H9 (cell line): Measurements from ENCODE around the gene ISG15. TPM values are rescaled to one million over a fixed set of nuclear protein-coding genes. Genes with fewer than 3 reads are reported as not detected.

ENCODE experiments used
- DNase-seq: peaks from one replicate; pipeline ENCODE4 v3.0.0-alpha.2; 2017
- H2AFZ ChIP-seq: one replicate; pipeline ENCODE4 v1.6.1; 2013; ENCODE audit warnings: mild to moderate bottlenecking, low read length, control low read depth, moderate library complexity
- H2AK5ac ChIP-seq: 2 replicates; pipeline ENCODE4 v1.6.1; 2013; ENCODE audit warnings: low read length, control low read depth, mixed read lengths; ENCODE audit not compliant: insufficient read length
- H2BK120ac ChIP-seq: one replicate; pipeline ENCODE4 v1.6.1; 2013; ENCODE audit warnings: low read depth, mild to moderate bottlenecking, low read length, control low read depth, inconsistent platforms; ENCODE audit not compliant: poor library complexity, severe bottlenecking
- H2BK12ac ChIP-seq: 2 replicates; pipeline ENCODE4 v1.6.1; 2013; ENCODE audit warnings: low read length, control low read depth, mixed read lengths, low read depth; ENCODE audit not compliant: insufficient read length
- H2BK15ac ChIP-seq: 2 replicates; pipeline ENCODE4 v1.6.1; 2013; ENCODE audit warnings: low read depth, low read length, control low read depth
- H2BK20ac ChIP-seq: one replicate; pipeline ENCODE4 v1.6.1; 2013; ENCODE audit warnings: low read depth, mild to moderate bottlenecking, low read length, control low read depth, inconsistent platforms; ENCODE audit not compliant: poor library complexity, severe bottlenecking
- H2BK5ac ChIP-seq: 2 replicates; pipeline ENCODE4 v1.6.1; 2013; ENCODE audit warnings: low read length, control low read depth, mixed read lengths; ENCODE audit not compliant: insufficient read length
- H3K14ac ChIP-seq: 2 replicates; pipeline ENCODE4 v1.6.1; 2013; ENCODE audit warnings: low read length, control low read depth; ENCODE audit not compliant: insufficient read depth
- H3K18ac ChIP-seq: 2 replicates; pipeline ENCODE4 v1.6.1; 2013; ENCODE audit warnings: low read depth, mild to moderate bottlenecking, mixed read lengths, low read length, control low read depth; ENCODE audit not compliant: insufficient read length
- H3K23ac ChIP-seq: 2 replicates; pipeline ENCODE4 v1.6.1; 2013; ENCODE audit warnings: low read length, control low read depth, mixed read lengths, low read depth; ENCODE audit not compliant: insufficient read length
- H3K23me2 ChIP-seq: 2 replicates; pipeline ENCODE4 v1.6.1; 2013; ENCODE audit warnings: low read depth, mild to moderate bottlenecking, mixed read lengths, low read length, control low read depth; ENCODE audit not compliant: insufficient read length, poor library complexity, severe bottlenecking
- H3K27ac ChIP-seq: 2 replicates; pipeline ENCODE4 v1.5.1; 2013; ENCODE audit warnings: low read length, control low read depth, mixed read lengths, low read depth; ENCODE audit not compliant: insufficient read length
- H3K27me3 ChIP-seq: 2 replicates; pipeline ENCODE4 v1.6.1; 2013; ENCODE audit warnings: low read length, control low read depth, inconsistent platforms; ENCODE audit not compliant: insufficient read depth
- H3K4ac ChIP-seq: 2 replicates; pipeline ENCODE4 v1.6.1; 2013; ENCODE audit warnings: low read depth, mild to moderate bottlenecking, control low read depth, inconsistent platforms, low read length, moderate library complexity
- H3K4me1 ChIP-seq: 2 replicates; pipeline ENCODE4 v1.6.1; 2013; ENCODE audit warnings: low read length, control low read depth, inconsistent platforms; ENCODE audit not compliant: insufficient read depth
- H3K4me2 ChIP-seq: 2 replicates; pipeline ENCODE4 v1.6.1; 2013; ENCODE audit warnings: low read length, control low read depth, mixed read lengths; ENCODE audit not compliant: insufficient read length, insufficient read depth
- H3K56ac ChIP-seq: 2 replicates; pipeline ENCODE4 v1.6.1; 2013; ENCODE audit warnings: low read depth, mild to moderate bottlenecking, mixed read lengths, low read length, control low read depth; ENCODE audit not compliant: insufficient read length
- H3K79me1 ChIP-seq: 2 replicates; pipeline ENCODE4 v1.6.1; 2013; ENCODE audit warnings: low read depth, mild to moderate bottlenecking, moderate library complexity, low read length, control low read depth, inconsistent platforms; ENCODE audit not compliant: insufficient read depth, poor library complexity, severe bottlenecking
- H3K79me2 ChIP-seq: 2 replicates; pipeline ENCODE4 v1.6.1; 2013; ENCODE audit warnings: low read length, control low read depth, inconsistent platforms; ENCODE audit not compliant: insufficient read depth
- H3K9ac ChIP-seq: 2 replicates; pipeline ENCODE4 v1.6.1; 2013; ENCODE audit warnings: low read length, control low read depth, mixed read lengths; ENCODE audit not compliant: insufficient read length; ENCODE audit errors: extremely low read depth
- H3K9me3 ChIP-seq: one replicate; pipeline ENCODE4 v1.6.1; 2013; ENCODE audit warnings: low read depth, low read length, inconsistent platforms; ENCODE audit not compliant: control insufficient read depth
- H3T11ph ChIP-seq: one replicate; pipeline ENCODE4 v1.6.1; 2013; ENCODE audit warnings: mild to moderate bottlenecking, low read length, control low read depth, inconsistent platforms
- H4K20me1 ChIP-seq: one replicate; pipeline ENCODE4 v1.6.1; 2013; ENCODE audit not compliant: control insufficient read depth, insufficient read length, insufficient read depth
- H4K5ac ChIP-seq: 2 replicates; pipeline ENCODE4 v1.6.1; 2013; ENCODE audit warnings: low read depth, mild to moderate bottlenecking, mixed read lengths, low read length, control low read depth; ENCODE audit not compliant: insufficient read length
- H4K8ac ChIP-seq: replicated peaks from 2 replicates; pipeline ENCODE4 v1.6.1; 2013; ENCODE audit warnings: low read length, control low read depth, mixed read lengths, low read depth; ENCODE audit not compliant: insufficient read length
- H4K91ac ChIP-seq: 2 replicates; pipeline ENCODE4 v1.6.1; 2013; ENCODE audit warnings: low read depth, mild to moderate bottlenecking, moderate library complexity, mixed read lengths, low read length, control low read depth; ENCODE audit not compliant: insufficient read length
- H3K27ac Mint-ChIP-seq, 3 experiments: 2 replicates in 2 of 3; 3 replicates in 1 of 3; pipeline ENCODE4 v1.8.0; 2020 to 2021; ENCODE audit warnings: mixed read lengths in 3 of 3, mild to moderate bottlenecking in 1 of 3, moderate library complexity in 1 of 3
- H3K27me3 Mint-ChIP-seq: 2 replicates; pipeline ENCODE4 v1.8.0; 2021; ENCODE audit warnings: low read depth, mild to moderate bottlenecking, moderate library complexity, mixed read lengths
- H3K36me3 Mint-ChIP-seq, 3 experiments: 2 replicates in 2 of 3; 3 replicates in 1 of 3; pipeline ENCODE4 v1.8.0; 2020 to 2021; ENCODE audit warnings: low read depth in 3 of 3, mixed read lengths in 3 of 3; ENCODE audit not compliant: insufficient read depth in 1 of 3
- H3K4me1 Mint-ChIP-seq, 2 experiments: 2 replicates each; pipeline ENCODE4 v1.8.0; 2020; ENCODE audit warnings: mixed read lengths in 2 of 2
- H3K4me3 Mint-ChIP-seq, 2 experiments: 2 replicates in 1 of 2; 3 replicates in 1 of 2; pipeline ENCODE4 v1.8.0; 2020 to 2021; ENCODE audit warnings: mild to moderate bottlenecking in 2 of 2, mixed read lengths in 2 of 2, moderate library complexity in 1 of 2
- H3K9me3 Mint-ChIP-seq, 2 experiments: 2 replicates in 1 of 2; 3 replicates in 1 of 2; pipeline ENCODE4 v1.8.0; 2020; ENCODE audit warnings: mild to moderate bottlenecking in 2 of 2, mixed read lengths in 2 of 2, moderate library complexity in 1 of 2
- WGBS: extraction: QIAGEN DNeasy Blood & Tissue Kit; methylation state at CpG from one replicate; pipeline ENCODE4 v1.1.7; 2013; ENCODE audit warnings: missing lambda C conversion rate, low lambda C conversion rate, mixed read lengths; ENCODE audit not compliant: insufficient read length; ENCODE audit errors: extremely low coverage; 5-methylcytosine and 5-hydroxymethylcytosine counted together
- total RNA-seq: library from RNA; stranded (reverse); gene quantifications from 2 replicates; pipeline ENCODE4 v1.2.1, GENCODE V29; 2021
- TF ChIP-seq, protein P1 (sequence below): fragments of 200-600 bp; sonication (generic); conservative IDR thresholded peaks from 3 replicates; pipeline ENCODE4 v1.8.0; 2021; ENCODE audit warnings: antibody characterized with exemption, mild to moderate bottlenecking

ISG15 gene
- total RNA-seq, 1 experiment from 2014 or later: 39.7 TPM

DNA sequence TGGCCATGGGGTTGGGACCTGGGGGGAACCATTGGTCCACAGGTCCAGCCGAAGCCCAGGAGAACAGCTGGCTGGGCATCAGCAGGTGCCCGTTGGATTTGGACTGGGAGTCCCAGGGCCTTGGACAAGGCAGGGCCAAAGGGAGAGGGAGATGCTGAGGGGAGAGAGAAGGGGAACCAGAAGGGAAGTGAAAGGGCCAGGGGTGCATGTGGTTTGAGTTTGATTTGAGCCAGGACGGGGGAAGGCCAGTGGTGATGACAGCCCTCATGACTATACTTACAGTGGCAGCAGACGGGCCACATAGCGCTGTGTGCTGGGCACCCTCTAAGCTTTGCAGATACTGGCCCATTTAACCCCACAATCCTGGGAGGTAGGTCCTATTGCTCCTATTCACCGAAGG is 25.4 kb downstream of the ISG15 start:
- H2BK15ac ChIP-seq: no peak overlapping the region
- H3K23ac ChIP-seq: no peak overlapping the region
- no peak overlapping the region for H4K91ac ChIP-seq
- Mint-ChIP-seq H3K4me3 (peak overlapping the region in 1 of 2 experiments; percentile 62; a peak in 1 of 5 replicates), H3K36me3 (peaks cover 6 to 34% (median 27%) of the 10 kb centered on the region in 3 experiments; a peak in 6 of 7 replicates), H3K27me3 (peaks cover 51% of the 10 kb centered on the region), H3K9me3 (no peaks in the 10 kb centered on the region), H3K27ac (no peak overlapping the region), H3K4me1 (peaks cover 7 to 17% of the 10 kb centered on the region in 2 experiments)
- H3K23me2 ChIP-seq: peaks cover 10% of the 10 kb centered on the region
- no peak overlapping the region for H3K4me2 ChIP-seq
- no peak overlapping the region for H2BK5ac ChIP-seq
- no peaks in the 10 kb centered on the region for H3K9me3 ChIP-seq
- H3K79me1 ChIP-seq: no peaks in the 10 kb centered on the region
- no peak overlapping the region for H3K9ac ChIP-seq
- H4K20me1 ChIP-seq: no peaks in the 10 kb centered on the region
- TF ChIP-seq, protein P1, sequence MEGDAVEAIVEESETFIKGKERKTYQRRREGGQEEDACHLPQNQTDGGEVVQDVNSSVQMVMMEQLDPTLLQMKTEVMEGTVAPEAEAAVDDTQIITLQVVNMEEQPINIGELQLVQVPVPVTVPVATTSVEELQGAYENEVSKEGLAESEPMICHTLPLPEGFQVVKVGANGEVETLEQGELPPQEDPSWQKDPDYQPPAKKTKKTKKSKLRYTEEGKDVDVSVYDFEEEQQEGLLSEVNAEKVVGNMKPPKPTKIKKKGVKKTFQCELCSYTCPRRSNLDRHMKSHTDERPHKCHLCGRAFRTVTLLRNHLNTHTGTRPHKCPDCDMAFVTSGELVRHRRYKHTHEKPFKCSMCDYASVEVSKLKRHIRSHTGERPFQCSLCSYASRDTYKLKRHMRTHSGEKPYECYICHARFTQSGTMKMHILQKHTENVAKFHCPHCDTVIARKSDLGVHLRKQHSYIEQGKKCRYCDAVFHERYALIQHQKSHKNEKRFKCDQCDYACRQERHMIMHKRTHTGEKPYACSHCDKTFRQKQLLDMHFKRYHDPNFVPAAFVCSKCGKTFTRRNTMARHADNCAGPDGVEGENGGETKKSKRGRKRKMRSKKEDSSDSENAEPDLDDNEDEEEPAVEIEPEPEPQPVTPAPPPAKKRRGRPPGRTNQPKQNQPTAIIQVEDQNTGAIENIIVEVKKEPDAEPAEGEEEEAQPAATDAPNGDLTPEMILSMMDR: no peak
- H4K5ac ChIP-seq: no peak overlapping the region
- H3T11ph ChIP-seq: no peak overlapping the region
- no peak for DNase-seq
- WGBS: no CpG with 5 or more reads among the region's 6 CpGs
- no peak overlapping the region for H3K4ac ChIP-seq
- H2BK20ac ChIP-seq: no peak overlapping the region
- H3K14ac ChIP-seq: no peak overlapping the region
- H3K27ac ChIP-seq: no peak overlapping the region
- no peaks in the 10 kb centered on the region; the same call in 1 of the 2 replicates for H3K27me3 ChIP-seq
- H3K18ac ChIP-seq: no peak overlapping the region
- H2AFZ ChIP-seq: no peak overlapping the region
- H2BK12ac ChIP-seq: no peak overlapping the region
- H4K8ac ChIP-seq: no peak overlapping the region
- H3K56ac ChIP-seq: no peak overlapping the region
- H2BK120ac ChIP-seq: no peak overlapping the region
- no peak overlapping the region for H2AK5ac ChIP-seq
- no peaks in the 10 kb centered on the region for H3K4me1 ChIP-seq
- H3K79me2 ChIP-seq: no peaks in the 10 kb centered on the region
